SK-N-MC (cell line): ENCODE data around the gene MOCS1.

Experiments
- DNase-seq: peaks from one replicate; pipeline ENCODE4 v3.0.0-alpha.2; 2011; ENCODE audit warnings: low read depth, low spot score
- H3K27ac ChIP-seq: fragments of 200-600 bp; sonication (generic); 2 replicates; pipeline ENCODE4 v1.5.1; 2016; ENCODE audit warnings: mixed run types
- H3K36me3 ChIP-seq: fragments of 200-600 bp; sonication (generic); 2 replicates; pipeline ENCODE4 v1.6.1; 2017; ENCODE audit warnings: antibody characterized with exemption, low read length, mixed read lengths; ENCODE audit not compliant: insufficient read depth
- H3K4me3 ChIP-seq: fragments of 200-600 bp; sonication (generic); 2 replicates; pipeline ENCODE4 v1.5.1; 2016
- H3K9ac ChIP-seq: fragments of 200-600 bp; sonication (generic); 2 replicates; pipeline ENCODE4 v1.8.0; 2017; ENCODE audit warnings: mixed run types, mixed read lengths; ENCODE audit not compliant: insufficient read length
- H3K9me3 ChIP-seq: fragments of 200-600 bp; sonication (generic); 2 replicates; pipeline ENCODE4 v1.6.1; 2017; ENCODE audit warnings: low read depth, mild to moderate bottlenecking, antibody characterized with exemption, low read length, moderate library complexity, mixed read lengths
- EZH2 ChIP-seq: fragments of 200-600 bp; sonication (generic); IDR thresholded peaks from one replicate; pipeline ENCODE4 v1.6.1; 2017; ENCODE audit warnings: antibody characterized with exemption
- FOXP2 ChIP-seq: optimal IDR thresholded peaks from 2 replicates; pipeline ENCODE3; 2011; ENCODE audit warnings: mild to moderate bottlenecking, moderate library complexity; ENCODE audit not compliant: insufficient read depth; ENCODE audit errors: extremely low read length, control extremely low read depth
- POLR2AphosphoS5 ChIP-seq: IDR thresholded peaks from 2 replicates; pipeline ENCODE4 v1.6.1; 2012; ENCODE audit warnings: mild to moderate bottlenecking, low read depth, low read length, borderline replicate concordance

MOCS1 gene

DNA sequence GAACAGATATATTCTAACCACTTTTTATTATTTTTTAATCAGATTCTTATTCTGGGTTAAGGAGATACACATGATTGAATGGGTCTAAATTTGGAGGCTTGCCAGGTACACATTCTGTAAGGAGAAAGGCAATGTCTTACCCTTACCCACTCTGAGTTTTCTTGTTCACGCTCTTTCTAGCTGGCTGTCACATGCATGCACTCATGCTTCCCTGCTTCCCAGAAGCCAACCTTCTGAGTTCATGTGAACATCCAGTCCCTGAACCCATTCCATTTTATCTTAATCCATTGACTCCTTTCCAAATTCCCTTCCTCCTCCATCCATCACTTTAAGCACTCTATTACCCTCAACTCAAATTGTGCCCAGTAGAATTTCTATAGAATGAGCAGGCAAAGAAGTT lies 17.5 kb upstream of the MOCS1 start:
- TF ChIP-seq POLR2AphosphoS5: no peak
- Histone ChIP-seq H3K9ac (no peak overlapping the region), H3K9me3 (no peaks in the 10 kb centered on the region), H3K36me3 (no peaks in the 10 kb centered on the region), H3K27ac (no peak overlapping the region), H3K4me3 (no peak overlapping the region)
- no peak for DNase-seq

- no peak overlapping the region for H3K9ac ChIP-seq
- no peaks in the 10 kb centered on the region for H3K9me3 ChIP-seq
- no peak for TF ChIP-seq POLR2AphosphoS5
- TF ChIP-seq EZH2: no peak
- no peak for TF ChIP-seq FOXP2
- H3K36me3 ChIP-seq: no peaks in the 10 kb centered on the region
- DNase-seq: no peak
- H3K4me3 ChIP-seq: no peak overlapping the region
- H3K27ac ChIP-seq: no peak overlapping the region
These were observed 16.9 kb upstream of the MOCS1 start for GRCh38 chr6:39951191-39951590.

DNA sequence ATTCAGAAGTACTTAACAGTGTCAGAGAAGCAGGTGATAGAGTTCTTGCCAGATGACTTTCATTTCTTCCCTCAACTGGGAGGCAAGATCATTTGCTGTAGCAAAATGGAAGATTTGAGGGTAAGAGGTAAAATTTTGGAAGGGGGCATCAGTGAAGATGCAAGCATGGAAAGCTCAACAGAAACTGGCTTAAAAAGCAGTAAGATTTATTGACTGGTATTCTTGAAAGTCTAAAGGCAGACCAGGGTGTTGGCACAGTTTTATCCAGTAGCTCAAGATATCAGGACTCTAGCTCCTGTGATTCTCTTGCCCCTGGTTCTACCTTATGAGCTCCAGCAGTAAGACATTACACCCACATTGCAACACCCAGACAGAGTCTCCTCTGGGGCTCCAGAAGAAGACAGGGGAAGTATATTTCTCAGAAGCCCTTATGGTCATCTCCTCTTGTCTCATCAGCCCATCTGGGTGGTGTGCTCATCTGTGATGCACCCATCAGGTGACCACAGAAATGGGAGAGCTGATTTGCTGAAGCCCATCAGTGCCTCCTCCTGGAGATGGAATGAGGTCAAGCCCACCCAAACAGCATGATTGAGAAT lies 16.0 kb upstream of the MOCS1 start:
- H3K9ac ChIP-seq: no peak overlapping the region
- H3K9me3 ChIP-seq: no peaks in the 10 kb centered on the region
- H3K4me3 ChIP-seq: no peak overlapping the region
- TF ChIP-seq EZH2 (no peak), FOXP2 (no peak), POLR2AphosphoS5 (no peak)
- H3K27ac ChIP-seq: no peak overlapping the region
- H3K36me3 ChIP-seq: no peaks in the 10 kb centered on the region
- DNase-seq: no peak

GRCh38 chr6:39948199-39948791 lies 14.0 kb upstream of the MOCS1 start:
- TF ChIP-seq FOXP2 (no peak), POLR2AphosphoS5 (no peak), EZH2 (no peak)
- no peaks in the 10 kb centered on the region for H3K36me3 ChIP-seq

DNA sequence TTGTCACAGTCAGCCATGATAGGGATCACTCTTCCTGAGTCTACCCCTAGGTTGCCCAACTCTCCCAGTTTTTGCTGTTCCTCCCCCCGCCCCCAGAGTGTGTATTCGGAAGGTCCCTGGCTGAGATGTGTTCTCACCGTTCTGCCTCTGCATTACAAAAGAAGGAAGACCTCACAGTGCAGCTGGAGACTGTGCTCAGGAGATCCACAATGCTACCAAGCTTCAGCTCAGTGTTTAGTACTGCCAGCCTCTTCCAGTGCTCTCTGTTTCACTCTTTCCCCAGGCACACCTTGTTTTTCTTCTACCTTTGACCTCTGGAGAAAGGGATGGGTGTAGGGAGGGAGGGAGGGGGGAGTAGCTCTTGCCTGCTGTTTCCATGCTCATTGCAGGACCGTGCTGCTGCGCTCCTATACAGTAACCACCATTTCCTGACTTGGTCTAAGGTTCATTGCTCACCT lies 13.4 kb upstream of the MOCS1 start:
- Histone ChIP-seq H3K9me3 (no peaks in the 10 kb centered on the region), H3K4me3 (no peak overlapping the region), H3K27ac (no peak overlapping the region), H3K9ac (no peak overlapping the region), H3K36me3 (no peaks in the 10 kb centered on the region)
- TF ChIP-seq POLR2AphosphoS5: no peak
- TF ChIP-seq EZH2: no peak
- TF ChIP-seq FOXP2: no peak
- DNase-seq: no peak

More at GRCh38 chr6:39948199-39948791, 14.0 kb upstream of the MOCS1 start:
- no peak overlapping the region for H3K9ac ChIP-seq
- no peak overlapping the region for H3K27ac ChIP-seq
- no peak overlapping the region for H3K4me3 ChIP-seq
- no peak for DNase-seq
- H3K9me3 ChIP-seq: no peaks in the 10 kb centered on the region

GRCh38 chr6:39945626-39946025 lies 11.4 kb upstream of the MOCS1 start:
- TF ChIP-seq EZH2 (no peak), FOXP2 (no peak), POLR2AphosphoS5 (no peak)
- Histone ChIP-seq H3K9ac (no peak overlapping the region), H3K9me3 (no peaks in the 10 kb centered on the region)

GRCh38 chr6:39942903-39943580 lies 8.8 kb upstream of the MOCS1 start:
- no peak overlapping the region for H3K4me3 ChIP-seq
- H3K9ac ChIP-seq: no peak overlapping the region
- TF ChIP-seq EZH2 (no peak), POLR2AphosphoS5 (no peak), FOXP2 (no peak)
- H3K27ac ChIP-seq: no peak overlapping the region
- no peaks in the 10 kb centered on the region for H3K36me3 ChIP-seq
- DNase-seq: no peak
- no peaks in the 10 kb centered on the region for H3K9me3 ChIP-seq

More at GRCh38 chr6:39945626-39946025, 11.4 kb upstream of the MOCS1 start:
- Histone ChIP-seq H3K4me3 (no peak overlapping the region), H3K36me3 (no peaks in the 10 kb centered on the region), H3K27ac (no peak overlapping the region)
- DNase-seq: no peak

- Histone ChIP-seq H3K36me3 (no peaks in the 10 kb centered on the region), H3K4me3 (no peak overlapping the region), H3K27ac (no peak overlapping the region), H3K9ac (no peak overlapping the region), H3K9me3 (no peaks in the 10 kb centered on the region)
- TF ChIP-seq EZH2 (no peak), FOXP2 (no peak), POLR2AphosphoS5 (no peak)
- DNase-seq: no peak
These were observed 7.6 kb upstream of the MOCS1 start for GRCh38 chr6:39941820-39942219.

- no peaks in the 10 kb centered on the region for H3K9me3 ChIP-seq
- DNase-seq: no peak
- H3K27ac ChIP-seq: no peak overlapping the region
- H3K9ac ChIP-seq: no peak overlapping the region
- TF ChIP-seq FOXP2 (no peak), POLR2AphosphoS5 (no peak), EZH2 (no peak)
- no peak overlapping the region for H3K4me3 ChIP-seq
- no peaks in the 10 kb centered on the region for H3K36me3 ChIP-seq
These were observed 6.9 kb upstream of the MOCS1 start for GRCh38 chr6:39941138-39941537.
